ENCODE data around the gene CST4. TPM values are rescaled to one million over a fixed set of nuclear protein-coding genes. Genes with fewer than 3 reads are reported as not detected.
"Not testable (repeated sequence)": the region's sequence is repeated elsewhere in the genome, so short reads cannot be mapped to it uniquely, and the experiment has no call there.

CST4 gene
- total RNA-seq, 3 donors from 2014 or later (not counting 1 experiment from before 2014, with no cell fraction given): not detected

DNA sequence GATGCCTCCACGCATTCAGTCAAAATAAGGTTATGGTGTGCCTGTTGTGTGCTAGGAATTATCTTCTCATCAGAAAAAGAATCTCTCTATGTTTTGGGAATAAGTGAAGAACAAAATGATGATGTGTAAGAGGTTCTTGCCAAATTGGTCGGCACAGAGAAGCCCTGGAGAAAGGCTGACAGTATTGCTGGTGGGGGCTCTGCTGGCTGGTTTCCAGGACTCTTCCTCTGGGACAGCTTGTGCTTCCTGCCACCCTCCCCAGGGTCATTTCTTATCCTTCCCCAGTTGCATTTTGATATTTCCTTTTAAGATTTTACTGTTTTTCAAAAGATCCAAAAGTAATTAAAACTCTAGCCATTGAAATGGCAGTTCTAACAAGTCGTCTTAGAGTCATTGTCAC is 22.1 kb downstream of the CST4 start:
- no peaks in the 10 kb centered on the region for H3K27me3 Mint-ChIP-seq (ENCODE audit: low read depth in 2 of 2)
- Histone ChIP-seq H3K27ac (ENCODE audit: low read length) (no peak overlapping the region), H3K4me1 (ENCODE audit: control insufficient read depth, insufficient read depth, low read length) (no peaks in the 10 kb centered on the region), H3K9me3 (ENCODE audit: control insufficient read depth, insufficient read depth, low read length) (no peaks in the 10 kb centered on the region), H3K36me3 (ENCODE audit: control insufficient read depth, insufficient read depth, low read length) (no peaks in the 10 kb centered on the region), H3K4me3 (ENCODE audit: low read length) (no peak overlapping the region), H3K27me3 (ENCODE audit: control insufficient read depth, insufficient read depth, low read length) (no peaks in the 10 kb centered on the region)
- no peak overlapping the region for H3K27ac Mint-ChIP-seq
- H3K9me3 Mint-ChIP-seq: no peaks in the 10 kb centered on the region
- no peak for TF ChIP-seq CTCF (IDR thresholded peaks at IDR 0.05)
- intact Hi-C loops (cut with micrococcal nuclease): no loop called here
- H3K4me1 Mint-ChIP-seq: no peaks in the 10 kb centered on the region
- DNase-seq (no peak), ATAC-seq (no peak)
- 44% methylated on average over 2 of the region's 3 CpGs for WGBS (ENCODE audit: insufficient coverage)
- H3K36me3 Mint-ChIP-seq: no peaks in the 10 kb centered on the region
- H3K4me3 Mint-ChIP-seq: no peak overlapping the region

GRCh38 chr20:23666189-23666588 is 22.6 kb downstream of the CST4 start:
- 90% methylated on average over 4 of the region's 4 CpGs for WGBS (ENCODE audit: insufficient coverage)
- no peaks in the 10 kb centered on the region for H3K4me1 ChIP-seq (ENCODE audit: control insufficient read depth, insufficient read depth, low read length)
- DNase-seq (no peak), ATAC-seq (no peak)
- H3K4me1 Mint-ChIP-seq: no peaks in the 10 kb centered on the region
- H3K27me3 Mint-ChIP-seq (ENCODE audit: low read depth in 2 of 2): no peaks in the 10 kb centered on the region
- no peak overlapping the region for H3K4me3 Mint-ChIP-seq
- TF ChIP-seq CTCF (IDR thresholded peaks at IDR 0.05): no peak
- H3K9me3 Mint-ChIP-seq: no peaks in the 10 kb centered on the region
- no peak overlapping the region for H3K27ac Mint-ChIP-seq
- no peak overlapping the region for H3K27ac ChIP-seq (ENCODE audit: low read length)
- H3K36me3 ChIP-seq (ENCODE audit: control insufficient read depth, insufficient read depth, low read length): no peaks in the 10 kb centered on the region
- H3K27me3 ChIP-seq (ENCODE audit: control insufficient read depth, insufficient read depth, low read length): no peaks in the 10 kb centered on the region
- no peaks in the 10 kb centered on the region for H3K9me3 ChIP-seq (ENCODE audit: control insufficient read depth, insufficient read depth, low read length)
- H3K36me3 Mint-ChIP-seq: no peaks in the 10 kb centered on the region
- no peak overlapping the region for H3K4me3 ChIP-seq (ENCODE audit: low read length)
- intact Hi-C loops (cut with micrococcal nuclease): no loop called here

DNA sequence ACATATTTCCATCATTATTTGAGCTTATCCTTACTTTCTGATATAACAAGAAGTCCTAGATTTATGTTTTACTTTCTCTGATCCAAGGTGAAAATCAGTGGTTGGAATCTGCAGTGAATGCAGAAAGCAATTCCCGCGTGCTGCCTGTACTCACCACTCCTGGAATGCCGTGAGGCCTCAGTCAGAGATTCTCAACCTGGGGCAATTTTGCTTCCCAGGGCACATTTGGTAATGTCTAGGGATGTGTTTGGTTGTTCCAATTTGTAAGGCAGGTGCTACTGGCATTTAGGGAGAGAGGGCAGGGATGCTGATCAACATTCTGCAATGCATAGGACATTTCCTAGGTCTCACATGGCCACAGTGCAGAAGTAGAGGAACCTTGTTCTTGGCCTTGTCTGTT is 23.9 kb downstream of the CST4 start:
- H3K4me3 Mint-ChIP-seq: no peak overlapping the region
- no peak for DNase-seq
- Histone ChIP-seq H3K9me3 (ENCODE audit: control insufficient read depth, insufficient read depth, low read length) (no peaks in the 10 kb centered on the region), H3K4me1 (ENCODE audit: control insufficient read depth, insufficient read depth, low read length) (no peaks in the 10 kb centered on the region), H3K36me3 (ENCODE audit: control insufficient read depth, insufficient read depth, low read length) (no peaks in the 10 kb centered on the region), H3K27ac (ENCODE audit: low read length) (no peak overlapping the region), H3K4me3 (ENCODE audit: low read length) (no peak overlapping the region), H3K27me3 (ENCODE audit: control insufficient read depth, insufficient read depth, low read length) (no peaks in the 10 kb centered on the region)
- no peaks in the 10 kb centered on the region for H3K4me1 Mint-ChIP-seq
- H3K9me3 Mint-ChIP-seq: no peaks in the 10 kb centered on the region
- no peaks in the 10 kb centered on the region for H3K27me3 Mint-ChIP-seq (ENCODE audit: low read depth in 2 of 2)
- 92% methylated on average over 3 of the region's 3 CpGs for WGBS (ENCODE audit: insufficient coverage)
- no peak for TF ChIP-seq CTCF (IDR thresholded peaks at IDR 0.05)
- H3K36me3 Mint-ChIP-seq: no peaks in the 10 kb centered on the region
- intact Hi-C loops (cut with micrococcal nuclease): no loop called here
- no peak overlapping the region for H3K27ac Mint-ChIP-seq
- no peak for ATAC-seq

DNA sequence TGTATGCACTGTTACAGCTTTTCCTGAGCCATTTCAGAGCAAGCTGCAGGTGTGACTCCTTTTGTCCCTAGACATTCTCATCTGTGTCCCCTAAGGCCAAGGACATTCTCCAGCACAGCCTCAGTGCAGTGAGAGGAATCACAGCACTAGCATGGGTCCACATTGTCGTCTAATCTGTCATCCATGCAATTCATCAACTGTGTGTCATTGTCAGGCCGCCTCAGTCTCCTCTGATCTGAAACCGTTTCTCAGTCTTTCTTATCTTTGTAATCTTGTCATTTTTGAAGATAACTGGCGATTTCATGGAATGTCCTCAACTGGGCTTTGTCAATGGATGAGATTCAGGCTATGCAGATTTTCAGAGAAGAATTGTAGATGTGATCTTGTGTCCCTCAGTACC is 24.8 kb downstream of the CST4 start:
- H3K27me3 ChIP-seq (ENCODE audit: control insufficient read depth, insufficient read depth, low read length); H3K4me3 ChIP-seq (ENCODE audit: low read length); H3K4me1 ChIP-seq (ENCODE audit: control insufficient read depth, insufficient read depth, low read length); DNase-seq; H3K9me3 ChIP-seq (ENCODE audit: control insufficient read depth, insufficient read depth, low read length); H3K9me3 Mint-ChIP-seq; H3K27me3 Mint-ChIP-seq (ENCODE audit: low read depth in 2 of 2); H3K27ac ChIP-seq (ENCODE audit: low read length); H3K36me3 ChIP-seq (ENCODE audit: control insufficient read depth, insufficient read depth, low read length); H3K36me3 Mint-ChIP-seq; intact Hi-C loops (cut with micrococcal nuclease); ATAC-seq; H3K27ac Mint-ChIP-seq; H3K4me3 Mint-ChIP-seq; H3K4me1 Mint-ChIP-seq: not testable (repeated sequence)
- 86% methylated on average over 4 of the region's 4 CpGs for WGBS (ENCODE audit: insufficient coverage)

All from natural killer cell (primary cell).